NCI-H2227 (cell line): ENCODE results near the gene ATG9B.

Experiments
- DNase-seq: peaks from one replicate; lab custom pipeline; 2025; ENCODE audit not compliant: unreplicated experiment; lab: John Stamatoyannopoulos, UW

Gene ATG9B

GRCh38 chr7:150983893-150984368, 40.4 kb downstream of the ATG9B start:
- no peak for DNase-seq

GRCh38 chr7:150982351-150982750, 41.9 kb downstream of the ATG9B start:
- no peak for DNase-seq

DNA sequence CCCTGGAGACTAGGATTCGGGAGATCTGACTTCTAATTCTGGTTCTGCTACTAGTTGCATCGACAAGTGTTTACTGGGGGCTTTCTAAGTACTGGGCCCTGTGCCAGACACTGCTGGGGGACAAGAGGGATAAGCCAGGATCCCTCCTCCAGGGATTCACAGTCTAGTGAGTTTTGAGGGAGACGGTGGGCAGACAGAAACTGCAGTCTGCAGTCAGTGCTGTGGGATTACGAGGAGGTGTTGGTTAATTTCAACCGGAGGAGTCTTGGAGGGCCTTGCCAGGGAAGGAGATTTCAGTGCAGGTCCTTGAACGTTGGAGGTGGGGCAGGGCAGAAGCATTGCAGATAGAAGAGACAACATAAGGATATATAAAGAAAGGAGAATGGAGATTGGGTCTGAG, 42.6 kb downstream of the ATG9B start:
- DNase-seq, result no peak

DNA sequence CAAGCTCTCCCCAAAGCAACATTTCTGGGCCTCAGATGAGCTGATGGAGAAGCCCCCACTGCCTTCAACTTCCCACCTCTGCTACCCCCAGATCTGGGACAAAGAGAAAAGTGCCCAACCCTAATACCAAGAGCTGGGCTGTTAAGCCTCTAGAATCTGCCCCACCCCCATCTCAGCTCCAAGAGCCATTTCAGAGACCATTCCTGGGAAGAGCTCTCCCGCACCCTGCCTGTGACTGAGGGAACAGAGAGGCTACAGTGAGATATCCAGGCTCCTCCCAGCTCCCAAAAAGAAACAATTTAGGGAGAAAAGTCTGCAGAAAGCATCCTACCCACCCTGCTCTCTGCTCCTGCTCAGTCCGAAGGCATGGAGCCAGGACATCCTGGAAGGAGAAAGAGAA, 43.6 kb downstream of the ATG9B start:
- peak; percentile 33 for DNase-seq

DNA sequence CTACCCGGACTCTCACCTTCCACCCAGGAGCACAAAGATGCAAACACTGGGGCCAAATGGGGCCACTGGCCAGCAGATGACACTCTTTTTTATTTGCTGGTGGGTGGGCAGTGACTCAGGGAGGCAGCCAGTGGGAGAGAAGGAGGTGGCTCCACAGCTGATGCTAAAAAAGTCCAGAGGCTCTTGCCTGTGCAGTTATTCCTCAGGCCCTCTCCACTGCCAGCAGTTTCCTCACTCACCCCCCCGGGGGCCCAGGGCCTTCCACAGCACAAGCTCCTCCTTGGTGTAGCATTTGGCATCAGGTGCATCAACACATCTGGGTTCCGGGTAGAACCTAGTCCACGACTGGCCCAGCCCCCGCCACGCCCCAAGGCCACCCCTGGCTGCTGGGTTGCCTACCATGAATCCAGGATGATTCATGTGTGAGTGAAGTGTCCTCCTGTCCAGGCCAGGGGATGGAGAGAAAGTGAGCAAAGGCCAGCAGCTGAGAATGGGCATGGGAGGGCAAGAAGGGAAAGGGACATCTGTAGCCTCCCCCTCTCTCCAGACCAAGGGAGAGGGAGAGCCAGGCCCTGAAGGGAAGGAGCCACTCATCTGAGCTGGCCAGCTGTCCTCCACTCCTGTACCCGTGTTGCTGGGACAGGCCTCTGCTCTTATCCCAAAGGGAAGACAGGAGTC, 44.4 kb downstream of the ATG9B start:
- DNase-seq, result no peak

DNA sequence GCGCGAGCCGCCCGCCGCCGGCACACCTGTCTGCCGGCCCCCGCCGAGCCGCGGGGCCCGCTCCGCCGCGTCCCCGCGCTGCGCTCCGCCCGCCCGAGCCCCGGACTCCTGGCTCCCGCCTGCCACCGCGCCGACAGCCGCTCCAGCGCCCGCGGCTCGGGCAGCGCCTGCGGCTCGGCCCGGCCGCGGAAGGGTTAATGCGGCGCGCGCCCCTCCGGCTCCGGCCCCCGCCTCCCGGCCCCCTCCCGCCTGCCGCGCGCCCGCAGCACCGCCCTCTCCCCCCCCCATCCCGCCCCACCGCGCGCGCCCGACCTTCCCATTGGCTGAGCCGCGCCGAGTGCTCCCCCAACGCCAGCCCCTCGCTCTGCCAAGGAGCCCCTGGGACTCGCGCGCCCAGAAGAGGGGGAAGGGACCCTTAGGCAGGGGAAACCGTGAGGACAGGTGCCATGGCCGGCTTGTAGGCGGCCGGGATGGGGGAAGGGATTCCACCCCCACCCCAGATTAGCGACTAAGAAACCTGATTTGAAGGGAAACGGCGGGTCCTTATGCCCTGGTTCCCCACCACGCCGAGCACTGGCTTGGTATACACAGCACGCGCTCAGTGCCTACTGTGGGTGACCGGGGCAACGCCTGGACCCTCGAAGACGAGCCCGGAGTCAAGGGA, 46.0 kb downstream of the ATG9B start, which contains the start of gene KCNH2:
TSS of gene KCNH2 (minus strand) at position 196 of the 664 bp plus-strand sequence. CDS start 408 bp downstream, outside the sequence.
- peak; percentile 92 for DNase-seq

DNA sequence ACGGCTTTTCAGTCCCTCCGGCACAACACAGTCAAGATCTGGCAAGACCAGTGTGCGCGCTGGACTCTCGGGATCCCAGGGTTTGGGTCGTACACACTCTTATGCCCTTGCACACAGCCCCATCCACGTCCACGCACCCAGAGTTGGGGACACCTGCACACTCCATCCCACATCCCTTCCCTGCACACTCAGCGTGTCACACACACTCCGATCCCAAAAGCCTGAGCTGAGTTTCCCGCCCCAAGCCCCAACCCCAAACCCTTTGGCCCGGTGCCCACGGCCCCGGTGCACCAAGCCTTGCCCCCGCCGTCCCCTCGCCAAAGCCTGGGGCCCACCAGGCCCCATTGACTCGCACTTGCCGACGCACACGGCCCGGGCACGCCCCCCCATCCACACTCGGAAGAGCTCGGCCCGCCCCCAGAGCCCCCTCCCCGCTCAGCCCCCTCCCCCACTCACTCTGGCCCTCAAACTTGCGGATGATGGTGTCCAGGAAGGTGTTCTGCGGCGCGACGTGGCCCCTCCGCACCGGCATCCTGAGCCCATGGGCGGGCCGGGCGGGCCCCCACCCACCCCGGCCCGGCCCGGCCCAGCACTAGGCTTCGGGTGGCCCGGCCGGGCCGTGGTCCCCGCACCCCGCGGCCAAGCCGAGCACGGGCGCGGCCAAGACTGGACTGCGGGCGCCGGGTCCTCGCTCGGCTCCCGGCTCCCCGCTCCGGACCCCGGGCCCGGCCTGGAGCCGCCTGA, 46.7 kb downstream of the ATG9B start:
- peak; percentile 69 for DNase-seq

- peak; percentile 46 for DNase-seq
Measured at GRCh38 chr7:150976529-150977381, 47.5 kb downstream of the ATG9B start.

DNA sequence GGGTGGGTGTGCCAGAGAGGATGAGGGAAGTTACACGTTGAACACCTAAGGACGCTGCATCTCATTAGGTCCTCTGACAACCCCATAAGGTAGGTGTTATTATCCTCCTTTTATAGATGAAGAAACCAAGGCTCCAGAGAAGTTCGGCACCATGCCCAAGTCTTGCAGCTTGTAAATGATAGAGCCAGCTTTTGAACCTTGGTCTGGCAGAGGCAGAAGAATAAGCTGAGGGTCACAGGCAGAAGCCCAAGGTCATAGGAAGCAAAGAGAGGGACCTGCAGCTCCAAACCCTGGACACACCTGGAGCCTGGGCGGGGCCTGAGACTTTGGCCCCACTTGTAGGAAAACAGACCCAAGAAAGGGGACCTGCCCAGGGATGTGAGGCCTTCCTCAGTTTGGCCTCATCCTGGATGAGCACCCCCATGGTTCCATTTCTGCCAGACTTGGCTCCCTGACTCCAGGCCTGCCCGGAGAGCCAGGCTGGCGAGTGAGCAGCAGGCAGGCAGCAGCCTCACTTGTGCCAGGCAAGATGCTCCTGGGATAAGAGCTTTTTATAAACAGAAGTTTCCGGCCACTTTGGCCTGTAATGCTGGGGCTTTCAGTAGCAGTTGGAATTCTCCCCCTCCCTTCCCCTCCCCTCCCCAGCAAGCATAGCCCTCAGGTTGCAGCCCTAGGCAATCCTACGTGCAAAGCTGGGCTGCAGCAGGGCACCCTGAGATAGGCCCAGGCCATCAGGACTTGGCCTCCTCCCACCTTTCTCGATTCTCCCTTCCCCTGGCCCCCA, 48.6 kb downstream of the ATG9B start:
- DNase-seq, result no peak

GRCh38 chr7:150974468-150975391, 49.6 kb downstream of the ATG9B start:
- DNase-seq, result peak; percentile 60

DNA sequence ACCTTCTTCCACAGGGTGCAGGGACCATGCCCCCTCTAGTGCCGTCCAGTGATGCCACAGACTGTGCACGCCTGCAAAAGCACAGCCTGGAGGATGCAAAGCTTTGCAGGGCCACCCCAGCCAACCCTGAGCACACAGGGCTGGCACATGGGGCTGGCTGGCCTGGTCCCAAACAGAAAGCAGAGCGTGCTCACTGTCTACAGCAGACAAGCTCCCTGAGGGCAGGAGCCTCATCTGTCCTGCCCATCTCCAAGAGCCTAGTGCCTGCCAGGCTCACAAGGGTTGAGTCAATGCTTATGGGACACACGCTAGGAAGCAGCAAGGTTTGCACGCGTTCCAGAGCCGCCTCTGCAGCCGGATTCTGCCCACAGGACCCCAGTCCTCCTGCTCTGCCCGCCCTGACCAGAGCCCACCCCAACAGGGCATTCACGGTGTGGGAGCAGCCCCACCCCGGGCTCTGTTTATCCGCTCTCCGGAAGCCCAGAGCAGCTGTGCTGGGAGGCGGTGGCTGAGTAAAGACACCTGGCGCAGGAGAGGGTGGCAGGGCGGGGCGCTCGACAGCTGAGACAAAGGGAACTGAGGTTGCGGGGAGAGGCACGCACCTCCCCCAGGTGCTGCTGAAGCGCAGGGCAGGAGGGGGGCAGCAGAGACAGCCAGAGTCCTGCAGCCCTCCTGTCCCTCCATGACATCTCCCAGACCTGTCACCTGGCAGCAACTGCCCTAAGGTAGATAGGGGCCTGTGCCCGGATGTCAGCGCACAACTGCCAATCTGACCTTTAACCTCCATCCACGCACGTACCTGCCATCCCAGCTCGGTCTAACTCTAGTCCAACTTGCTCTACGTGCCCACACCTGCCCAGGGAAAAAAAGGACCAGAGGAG, 50.5 kb downstream of the ATG9B start:
- DNase-seq, result no peak

DNA sequence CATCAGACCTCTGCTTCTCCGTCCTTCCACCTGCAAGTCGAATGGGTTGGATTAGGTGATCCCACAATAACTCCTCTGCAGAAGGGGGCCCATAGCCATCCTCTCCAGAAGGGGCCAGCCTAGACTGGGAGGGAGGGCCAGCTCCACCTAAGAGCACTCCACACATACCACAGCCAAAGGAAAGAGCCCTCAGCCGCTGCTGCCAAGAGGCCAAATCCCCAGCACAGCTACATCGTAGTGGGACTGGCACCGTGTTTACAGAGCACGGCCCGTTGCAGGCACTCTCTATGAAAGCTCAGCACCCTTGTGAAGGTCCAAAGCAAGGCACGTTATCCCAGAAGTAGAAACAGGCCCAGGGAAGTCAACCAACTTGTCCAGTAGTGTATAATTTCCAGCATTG, 51.6 kb downstream of the ATG9B start:
- DNase-seq, result no peak

- peak; percentile 62 for DNase-seq
Measured at GRCh38 chr7:150972023-150972468, 52.2 kb downstream of the ATG9B start.

DNA sequence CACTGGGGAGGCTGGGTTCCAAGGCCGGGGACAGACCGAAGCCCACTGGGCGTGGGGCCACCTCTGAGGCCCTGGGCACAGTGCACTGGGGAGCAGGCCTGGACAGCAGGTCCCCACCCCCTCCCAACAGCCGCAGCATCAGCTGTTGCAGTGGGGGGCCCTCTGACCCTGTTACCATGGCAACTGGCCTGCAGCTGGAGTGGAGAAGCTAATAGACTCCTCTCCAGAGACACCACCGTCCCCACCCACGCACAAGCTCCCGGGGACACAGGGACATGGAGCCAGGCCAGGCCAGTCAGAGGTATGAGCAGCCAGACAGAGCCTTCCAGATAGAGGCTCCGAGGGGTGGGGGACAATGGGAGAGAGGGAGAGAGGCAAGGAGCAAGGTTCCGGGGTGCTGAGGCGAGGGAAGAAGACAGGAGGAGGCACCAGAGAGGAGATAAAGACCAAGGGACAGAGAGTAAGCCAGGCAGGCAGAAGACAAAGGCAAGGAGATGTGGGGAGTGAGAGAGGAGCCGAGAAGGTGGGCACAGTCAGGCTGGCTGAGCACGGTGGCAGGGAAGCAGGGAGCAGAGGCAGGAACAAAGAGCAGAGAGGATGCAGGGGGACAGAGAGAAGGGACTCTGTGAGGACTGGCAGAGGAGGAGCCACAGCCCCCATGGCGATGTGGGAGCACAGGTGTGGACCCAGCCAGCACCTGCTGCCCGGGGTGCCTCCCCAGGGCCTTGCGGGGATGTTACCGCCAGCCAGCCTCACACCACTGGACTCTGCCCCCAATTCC, 52.9 kb downstream of the ATG9B start:
- peak; percentile 93 for DNase-seq

GRCh38 chr7:150970424-150970823, 53.9 kb downstream of the ATG9B start:
- DNase-seq, result no peak

DNA sequence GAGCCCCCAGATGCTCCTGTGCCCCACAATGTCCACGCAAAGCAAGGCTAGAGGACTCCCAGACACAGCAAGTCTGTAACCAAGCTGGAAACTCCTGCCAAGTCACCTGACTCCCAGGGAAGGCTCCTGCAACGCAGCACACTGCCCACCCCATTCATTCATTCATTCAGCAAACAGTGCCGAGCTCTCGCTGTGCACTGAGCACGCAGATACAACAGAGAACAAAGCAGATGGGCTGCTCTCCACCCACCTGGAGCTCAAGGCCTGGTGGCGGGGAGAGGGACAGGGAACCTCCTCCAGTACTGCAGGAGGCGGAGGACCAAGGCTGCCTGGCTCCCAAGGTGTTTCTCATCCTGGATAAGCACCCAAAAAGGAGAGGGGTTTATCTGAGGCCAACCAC, 54.8 kb downstream of the ATG9B start:
- no peak for DNase-seq

DNA sequence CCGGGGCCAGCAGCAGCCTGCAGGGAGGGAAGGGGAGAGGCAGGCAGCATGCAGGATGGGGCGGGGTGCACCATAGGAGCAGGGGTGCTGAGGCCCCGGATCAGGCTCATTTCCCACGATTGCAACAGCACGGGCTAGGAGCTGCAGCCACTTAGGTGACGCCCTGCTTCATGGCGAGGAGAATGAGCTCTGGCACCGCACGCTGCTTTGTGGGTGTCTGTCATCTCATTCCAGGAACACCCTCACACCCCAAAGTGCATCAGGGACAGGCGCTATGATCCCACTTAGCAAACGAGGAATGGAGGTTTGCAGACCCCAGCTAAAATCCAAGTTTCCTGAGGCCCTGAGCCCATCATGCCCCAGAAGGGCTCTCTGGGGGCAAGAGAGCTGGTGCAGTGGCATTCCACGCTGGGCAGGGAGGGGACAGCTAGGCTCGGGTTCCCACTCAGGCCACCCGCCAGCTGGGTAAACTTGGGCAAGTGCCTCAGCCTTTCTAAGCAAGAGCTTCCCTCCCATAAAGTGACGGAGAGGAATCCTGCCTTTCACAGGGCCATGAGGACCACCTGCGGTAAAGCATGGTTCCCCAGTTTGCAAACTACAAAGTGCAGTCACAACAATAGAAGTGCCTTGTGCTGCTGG, 55.4 kb downstream of the ATG9B start:
- DNase-seq, result no peak
